ENCODE data around the gene ING5.
A peak's percentile ranks its signal among the peaks of the same experiment; 100 is the strongest.

Gene ING5

GRCh38 chr2:241734467-241735208 lies 32.8 kb downstream of the ING5 start, which contains the start of gene D2HGDH:
Gene D2HGDH (plus strand): TSS chr2:241734630. CDS start chr2:241735225, 595 bp downstream.
- peak within 1 kb of the TSS in 1 of 2 experiments; percentile 51 for H2BK12ac ChIP-seq (ENCODE audit: low read length in 2 of 2)
- H2AFZ ChIP-seq (ENCODE audit: low read depth, low read length), result peak within 1 kb of the TSS; percentile 64
- DNase-seq, result peak; percentile 81

GRCh38 chr2:241736111-241736510 lies 34.3 kb downstream of the ING5 start:
- Histone ChIP-seq H3K36me3 (ENCODE audit: control insufficient read depth in 1 of 2, insufficient read depth in 2 of 2, low read depth in 1 of 2, low read length in 2 of 2) (peaks cover 19 to 21% of the 10 kb centered on the region in 2 experiments), H3K9me3 (ENCODE audit: control insufficient read depth, low read length) (no peaks in the 10 kb centered on the region), H4K91ac (ENCODE audit: low read length) (no peak overlapping the region), H3K79me1 (replicated peaks; ENCODE audit: low read length, poor library complexity, severe bottlenecking) (peaks cover 25% of the 10 kb centered on the region), H3K4ac (ENCODE audit: low read depth in 1 of 2, low read length in 2 of 2) (no peak overlapping the region), H3K27ac (ENCODE audit: low read length, poor library complexity, severe bottlenecking) (peak overlapping the region; percentile 28), H3K9ac (ENCODE audit: low read length) (no peak overlapping the region), H2AK5ac (ENCODE audit: low read length, severe bottlenecking) (no peak overlapping the region), H2AFZ (ENCODE audit: low read depth, low read length) (no peak overlapping the region), H2BK15ac (ENCODE audit: low read depth, poor library complexity, severe bottlenecking) (no peak overlapping the region), H3K14ac (ENCODE audit: low read length in 2 of 2) (no peak overlapping the region), H3K18ac (ENCODE audit: low read depth in 1 of 2, low read length in 2 of 2) (no peak overlapping the region), H3K4me3 (ENCODE audit: insufficient read depth in 1 of 2, low read depth in 1 of 2, low read length in 2 of 2) (peak overlapping the region in 1 of 2 experiments; percentile 93), H2BK12ac (ENCODE audit: low read length in 2 of 2) (no peak overlapping the region), H3K23ac (ENCODE audit: low read length in 2 of 2) (no peak overlapping the region), H3K27me3 (ENCODE audit: control insufficient read depth in 1 of 2, insufficient read depth in 1 of 2, low read length in 2 of 2) (no peaks in the 10 kb centered on the region), H3K4me1 (ENCODE audit: control insufficient read depth, insufficient read depth, low read depth, low read length) (peaks cover 30% of the 10 kb centered on the region), H3K4me2 (ENCODE audit: low read length, poor library complexity, severe bottlenecking) (no peak overlapping the region), H2BK5ac (ENCODE audit: low read depth, low read length, poor library complexity, severe bottlenecking) (no peak overlapping the region), H4K8ac (ENCODE audit: low read length) (no peak overlapping the region), H2BK120ac (ENCODE audit: low read depth, low read length) (no peak overlapping the region)
- DNase-seq, result no peak
- 93% methylated on average over 3 of the region's 3 CpGs for WGBS

More at GRCh38 chr2:241734467-241735208, 32.8 kb downstream of the ING5 start, which contains the start of gene D2HGDH:
- peak within 1 kb of the TSS; percentile 98 to 99 for H3K18ac ChIP-seq (ENCODE audit: low read depth in 1 of 2, low read length in 2 of 2)
- peak within 1 kb of the TSS; percentile 94 for H4K91ac ChIP-seq (ENCODE audit: low read length)
- H2BK15ac ChIP-seq (ENCODE audit: low read depth, poor library complexity, severe bottlenecking), result peak within 1 kb of the TSS; percentile 95
- H3K9me3 ChIP-seq (ENCODE audit: control insufficient read depth, low read length), result no peaks in the 10 kb centered on the region
- no peaks in the 10 kb centered on the region for H3K27me3 ChIP-seq (ENCODE audit: control insufficient read depth in 1 of 2, insufficient read depth in 1 of 2, low read length in 2 of 2)
- H2BK120ac ChIP-seq (ENCODE audit: low read depth, low read length), result peak within 1 kb of the TSS; percentile 27
- peak within 1 kb of the TSS; percentile 83 to 89 for H3K4ac ChIP-seq (ENCODE audit: low read depth in 1 of 2, low read length in 2 of 2)
- peaks cover 13 to 17% of the 10 kb centered on the region in 2 experiments for H3K36me3 ChIP-seq (ENCODE audit: control insufficient read depth in 1 of 2, insufficient read depth in 2 of 2, low read depth in 1 of 2, low read length in 2 of 2)
- peak within 1 kb of the TSS; percentile 78 for H3K27ac ChIP-seq (ENCODE audit: low read length, poor library complexity, severe bottlenecking)
- H3K79me1 ChIP-seq (replicated peaks; ENCODE audit: low read length, poor library complexity, severe bottlenecking), result peaks cover 17% of the 10 kb centered on the region
- H2AK5ac ChIP-seq (ENCODE audit: low read length, severe bottlenecking), result no peak within 1 kb of the TSS
- H4K8ac ChIP-seq (ENCODE audit: low read length), result peak within 1 kb of the TSS; percentile 98
- H3K4me2 ChIP-seq (ENCODE audit: low read length, poor library complexity, severe bottlenecking), result peak within 1 kb of the TSS; percentile 97
- H3K14ac ChIP-seq (ENCODE audit: low read length in 2 of 2), result peak within 1 kb of the TSS; percentile 45 to 83
- peak within 1 kb of the TSS in 1 of 2 experiments; percentile 57 for H3K23ac ChIP-seq (ENCODE audit: low read length in 2 of 2)
- H3K9ac ChIP-seq (ENCODE audit: low read length), result peak within 1 kb of the TSS; percentile 86
- peak within 1 kb of the TSS; percentile 95 for H2BK5ac ChIP-seq (ENCODE audit: low read depth, low read length, poor library complexity, severe bottlenecking)
- WGBS, result 1% methylated on average over 60 of the region's 98 CpGs
- H3K4me3 ChIP-seq (ENCODE audit: insufficient read depth in 1 of 2, low read depth in 1 of 2, low read length in 2 of 2), result peak within 1 kb of the TSS; percentile 93 to 95
- H3K4me1 ChIP-seq (ENCODE audit: control insufficient read depth, insufficient read depth, low read depth, low read length), result peaks cover 22% of the 10 kb centered on the region

GRCh38 chr2:241738040-241738686 lies 36.3 kb downstream of the ING5 start:
- Histone ChIP-seq H3K9me3 (ENCODE audit: control insufficient read depth, low read length) (no peaks in the 10 kb centered on the region), H3K4me2 (ENCODE audit: low read length, poor library complexity, severe bottlenecking) (no peak overlapping the region), H3K4me3 (ENCODE audit: insufficient read depth in 1 of 2, low read depth in 1 of 2, low read length in 2 of 2) (no peak overlapping the region), H2AK5ac (ENCODE audit: low read length, severe bottlenecking) (no peak overlapping the region), H2BK15ac (ENCODE audit: low read depth, poor library complexity, severe bottlenecking) (no peak overlapping the region), H3K4me1 (ENCODE audit: control insufficient read depth, insufficient read depth, low read depth, low read length) (peaks cover 31% of the 10 kb centered on the region), H3K36me3 (ENCODE audit: control insufficient read depth in 1 of 2, insufficient read depth in 2 of 2, low read depth in 1 of 2, low read length in 2 of 2) (peaks cover 20 to 27% of the 10 kb centered on the region in 2 experiments), H3K79me1 (replicated peaks; ENCODE audit: low read length, poor library complexity, severe bottlenecking) (peaks cover 38% of the 10 kb centered on the region), H3K9ac (ENCODE audit: low read length) (no peak overlapping the region), H3K27me3 (ENCODE audit: control insufficient read depth in 1 of 2, insufficient read depth in 1 of 2, low read length in 2 of 2) (no peaks in the 10 kb centered on the region), H3K23ac (ENCODE audit: low read length in 2 of 2) (peak overlapping the region in 1 of 2 experiments; percentile 5), H2BK12ac (ENCODE audit: low read length in 2 of 2) (no peak overlapping the region), H3K14ac (ENCODE audit: low read length in 2 of 2) (no peak overlapping the region), H2BK120ac (ENCODE audit: low read depth, low read length) (no peak overlapping the region), H3K18ac (ENCODE audit: low read depth in 1 of 2, low read length in 2 of 2) (no peak overlapping the region), H2BK5ac (ENCODE audit: low read depth, low read length, poor library complexity, severe bottlenecking) (no peak overlapping the region), H3K27ac (ENCODE audit: low read length, poor library complexity, severe bottlenecking) (no peak overlapping the region), H3K4ac (ENCODE audit: low read depth in 1 of 2, low read length in 2 of 2) (no peak overlapping the region), H2AFZ (ENCODE audit: low read depth, low read length) (no peak overlapping the region), H4K8ac (ENCODE audit: low read length) (no peak overlapping the region), H4K91ac (ENCODE audit: low read length) (no peak overlapping the region)
- 96% methylated on average over 17 of the region's 17 CpGs for WGBS
- DNase-seq, result no peak

- no peak for DNase-seq
- Histone ChIP-seq H3K27ac (ENCODE audit: low read length, poor library complexity, severe bottlenecking) (no peak overlapping the region), H3K4me2 (ENCODE audit: low read length, poor library complexity, severe bottlenecking) (no peak overlapping the region), H3K14ac (ENCODE audit: low read length in 2 of 2) (no peak overlapping the region), H2BK120ac (ENCODE audit: low read depth, low read length) (no peak overlapping the region), H3K79me1 (replicated peaks; ENCODE audit: low read length, poor library complexity, severe bottlenecking) (peaks cover 44% of the 10 kb centered on the region), H3K27me3 (ENCODE audit: control insufficient read depth in 1 of 2, insufficient read depth in 1 of 2, low read length in 2 of 2) (no peaks in the 10 kb centered on the region), H3K23ac (ENCODE audit: low read length in 2 of 2) (no peak overlapping the region), H3K4me3 (ENCODE audit: insufficient read depth in 1 of 2, low read depth in 1 of 2, low read length in 2 of 2) (no peak overlapping the region), H2BK15ac (ENCODE audit: low read depth, poor library complexity, severe bottlenecking) (no peak overlapping the region), H2BK12ac (ENCODE audit: low read length in 2 of 2) (no peak overlapping the region), H4K91ac (ENCODE audit: low read length) (no peak overlapping the region), H3K4me1 (ENCODE audit: control insufficient read depth, insufficient read depth, low read depth, low read length) (peaks cover 23% of the 10 kb centered on the region), H3K36me3 (ENCODE audit: control insufficient read depth in 1 of 2, insufficient read depth in 2 of 2, low read depth in 1 of 2, low read length in 2 of 2) (peaks cover 30 to 37% of the 10 kb centered on the region in 2 experiments), H2BK5ac (ENCODE audit: low read depth, low read length, poor library complexity, severe bottlenecking) (no peak overlapping the region), H4K8ac (ENCODE audit: low read length) (no peak overlapping the region), H3K9me3 (ENCODE audit: control insufficient read depth, low read length) (no peaks in the 10 kb centered on the region), H3K18ac (ENCODE audit: low read depth in 1 of 2, low read length in 2 of 2) (no peak overlapping the region), H3K4ac (ENCODE audit: low read depth in 1 of 2, low read length in 2 of 2) (no peak overlapping the region), H2AFZ (ENCODE audit: low read depth, low read length) (no peak overlapping the region), H3K9ac (ENCODE audit: low read length) (no peak overlapping the region), H2AK5ac (ENCODE audit: low read length, severe bottlenecking) (no peak overlapping the region)
- 92% methylated on average over 15 of the region's 15 CpGs for WGBS
These were observed 37.3 kb downstream of the ING5 start for GRCh38 chr2:241739177-241739576.
